Panc1 (cell line): Measurements from ENCODE around the gene PHPT1. TPM values are rescaled to one million over a fixed set of nuclear protein-coding genes. Genes with fewer than 3 reads are reported as not detected.

Experiments
- ATAC-seq: fragments of 200-7000 bp; cut with Tn5 transposase; 2 replicates; pipeline ENCODE4 v1.9.1; 2020; ENCODE audit warnings: mild to moderate bottlenecking, moderate library complexity
- BruUV-seq: library from RNA; stranded (reverse); fragments of 400-500 nt; replicated peaks from 2 replicates; lab custom pipeline; 2021; lab: Mats Ljungman, UMichigan
- CTCF ChIA-PET: fragments of 300-600 bp; sonication (Branson Sonifier 250); formaldehyde crosslinking; loops from one replicate; lab custom pipeline; 2022; ENCODE audit warnings: antibody characterized with exemption; lab: Charles Lee
- POLR2A ChIA-PET: fragments of 300-600 bp; sonication (Branson Sonifier 250); formaldehyde crosslinking; loops from one replicate; lab custom pipeline; 2022; ENCODE audit warnings: antibody characterized with exemption; lab: Charles Lee
- DNase-seq: peaks from one replicate; pipeline ENCODE4 v3.0.0-alpha.2; 2010; ENCODE audit warnings: low read depth, low spot score
- H3K27ac ChIP-seq: 2 replicates; pipeline ENCODE4 v1.5.1; 2011; ENCODE audit warnings: mild to moderate bottlenecking, low read length, inconsistent platforms
- H3K27me3 ChIP-seq: fragments of 200-500 bp; sonication (Bioruptor generic); 2 replicates; pipeline ENCODE4 v1.6.0; 2014; ENCODE audit warnings: low read length, inconsistent platforms; ENCODE audit not compliant: control insufficient read depth, insufficient read depth
- H3K36me3 ChIP-seq: fragments of 200-500 bp; sonication (Bioruptor generic); 2 replicates; pipeline ENCODE4 v1.5.1; 2014; ENCODE audit warnings: inconsistent platforms, mild to moderate bottlenecking, low read length, moderate library complexity; ENCODE audit not compliant: control insufficient read depth, insufficient read depth
- H3K4me1 ChIP-seq: 2 replicates; pipeline ENCODE4 v1.5.1; 2011; ENCODE audit warnings: inconsistent platforms, mild to moderate bottlenecking, low read length, moderate library complexity; ENCODE audit not compliant: control insufficient read depth, insufficient read depth
- H3K4me3 ChIP-seq, 2 experiments: 2 replicates each; pipeline ENCODE4 v1.5.1; 2011 to 2012; ENCODE audit warnings: low read depth in 2 of 2, low read length in 2 of 2, mild to moderate bottlenecking in 2 of 2, inconsistent platforms in 1 of 2, moderate library complexity in 1 of 2
- H3K9me3 ChIP-seq: fragments of 200-500 bp; sonication (Bioruptor generic); 2 replicates; pipeline ENCODE4 v1.5.1; 2014; ENCODE audit warnings: low read depth, mild to moderate bottlenecking, inconsistent platforms, low read length, moderate library complexity; ENCODE audit not compliant: control insufficient read depth, insufficient read depth
- CTCF ChIP-seq: fragments of 450-650 bp; IDR thresholded peaks from 2 replicates; pipeline ENCODE4 v1.5.1; 2017; ENCODE audit warnings: mild to moderate bottlenecking
- POLR2AphosphoS5 ChIP-seq: IDR thresholded peaks from 2 replicates; pipeline ENCODE4 v1.6.1; 2012; ENCODE audit warnings: mild to moderate bottlenecking, low read depth, low read length, moderate library complexity
- REST ChIP-seq, 2 experiments: IDR thresholded peaks; 2 replicates each; pipeline ENCODE4 v1.6.1; 2011 to 2012; ENCODE audit warnings: low read depth in 2 of 2, control low read depth in 1 of 2, low read length in 1 of 2, mild to moderate bottlenecking in 1 of 2, moderate library complexity in 1 of 2; ENCODE audit not compliant: insufficient read depth in 1 of 2
- SIN3A ChIP-seq: IDR thresholded peaks from 2 replicates; pipeline ENCODE4 v1.6.1; 2012; ENCODE audit warnings: low read depth, mild to moderate bottlenecking, low read length, moderate library complexity, borderline replicate concordance; ENCODE audit not compliant: insufficient read depth
- TCF7L2 ChIP-seq: IDR thresholded peaks from 2 replicates; pipeline ENCODE4 v1.6.1; 2011; ENCODE audit warnings: mild to moderate bottlenecking, low read depth, low read length, inconsistent platforms
- in situ Hi-C: cut with HindIII; loops from 2 replicates; pipeline ENCODE4 v1.10.0; 2016; ENCODE audit warnings: low sequenced_read_pairs, low pct_unique_long_range_greater_than_20kb
- intact Hi-C: fragments of 100-400 bp; cut with micrococcal nuclease; formaldehyde crosslinking; loops from one replicate; pipeline ENCODE4 v1.10.0; 2022; ENCODE audit not compliant: unreplicated experiment
- total RNA-seq: library from RNA; stranded (reverse); gene quantifications from one replicate; pipeline ENCODE4 v1.2.1, GENCODE V29; 2021; ENCODE audit not compliant: unreplicated experiment

PHPT1 gene
- total RNA-seq, 1 experiment from 2014 or later: 204 TPM

- H3K4me1 ChIP-seq: peaks cover 5% of the 10 kb centered on the region
- no TSS peak for BruUV-seq
- TF ChIP-seq CTCF: no peak
- TF ChIP-seq TCF7L2: no peak
- TF ChIP-seq SIN3A: no peak
- no peak for TF ChIP-seq REST (IDR thresholded peaks at IDR 0.05; ENCODE audit: insufficient read depth in 1 of 2, low read depth in 2 of 2, low read length in 1 of 2)
- no peak for TF ChIP-seq POLR2AphosphoS5
- no peak for ATAC-seq
- in situ Hi-C loops: no loop called here
- no peak for DNase-seq
- no peaks in the 10 kb centered on the region; the same call in 1 of the 2 replicates for H3K36me3 ChIP-seq
- no peak overlapping the region for H3K4me3 ChIP-seq
- no peaks in the 10 kb centered on the region for H3K27me3 ChIP-seq
- intact Hi-C loops: no loop called here
- peak overlapping the region; percentile 17; the same call in 1 of the 2 replicates for H3K27ac ChIP-seq
- ChIA-PET CTCF (no interaction called here), POLR2A (no interaction called here)
- no peaks in the 10 kb centered on the region for H3K9me3 ChIP-seq
Measured at GRCh38 chr9:136889858-136890257, 40.6 kb downstream of the PHPT1 start.

GRCh38 chr9:136890661-136891060, 41.5 kb downstream of the PHPT1 start:
- TF ChIP-seq CTCF: no peak
- H3K9me3 ChIP-seq: no peaks in the 10 kb centered on the region
- POLR2A ChIA-PET: no interaction called here
- intact Hi-C loops (no loop called here), in situ Hi-C loops (no loop called here)
- H3K36me3 ChIP-seq: no peaks in the 10 kb centered on the region; the same call in 1 of the 2 replicates
- ATAC-seq (no peak), DNase-seq (no peak)
- no peak overlapping the region for H3K4me3 ChIP-seq
- no peaks in the 10 kb centered on the region; the same call in 1 of the 2 replicates for H3K4me1 ChIP-seq
- H3K27me3 ChIP-seq: no peaks in the 10 kb centered on the region
- no TSS peak for BruUV-seq
- peak overlapping the region; percentile 34; the same call in 1 of the 2 replicates for H3K27ac ChIP-seq
- CTCF ChIA-PET: no interaction called here
